Left ventricle myocardium inferior (tissue), 1 donor: Measurements from ENCODE around the gene NCOA4. TPM values are rescaled to one million over a fixed set of nuclear protein-coding genes. Genes with fewer than 3 reads are reported as not detected.

Source experiments
- DNase-seq: peaks from one replicate; pipeline ENCODE4 v3.0.0-alpha.2; 2020
- H3K27ac ChIP-seq: fragments of 200-600 bp; replicated peaks from 2 replicates; pipeline ENCODE4 v1.8.0; 2021
- H3K27me3 ChIP-seq: fragments of 200-600 bp; 2 replicates; pipeline ENCODE4 v1.8.0; 2021; ENCODE audit warnings: low read depth
- H3K36me3 ChIP-seq: fragments of 200-600 bp; 2 replicates; pipeline ENCODE4 v1.8.0; 2021
- H3K4me1 ChIP-seq: fragments of 200-600 bp; 2 replicates; pipeline ENCODE4 v1.8.0; 2021
- H3K4me3 ChIP-seq: fragments of 200-600 bp; 2 replicates; pipeline ENCODE4 v1.8.0; 2021; ENCODE audit warnings: mild to moderate bottlenecking, moderate library complexity
- H3K9me3 ChIP-seq: fragments of 200-600 bp; replicated peaks from 2 replicates; pipeline ENCODE4 v1.8.0; 2021
- CTCF ChIP-seq: fragments of 200-600 bp; IDR thresholded peaks from 2 replicates; pipeline ENCODE4 v1.8.0; 2021; ENCODE audit warnings: antibody characterized with exemption, mild to moderate bottlenecking, borderline replicate concordance
- intact Hi-C: fragments of 100-400 bp; cut with micrococcal nuclease; formaldehyde crosslinking; loops from one replicate; pipeline ENCODE4 v1.11.0; 2022
- long read RNA-seq: library from polyadenylated mRNA; unstranded; transcript quantifications from one replicate; pipeline ENCODE4 v2.0.0, GENCODE V29; 2021
- total RNA-seq: library from RNA; stranded (reverse); fragmentation: NEBNext Ultra II Directional; extraction: Animal tissue kit (Norgen Biotek cat#: 25700); gene quantifications from one replicate; pipeline ENCODE4 v1.2.1, GENCODE V29; 2021
- donor health status: DM: no; HTN: yes; CAD: no; lungs with severe emphysema.

Gene NCOA4
- total RNA-seq = 270 TPM
- long read RNA-seq, transcript NCOA4-202 (11 exons, 2,211 nt) = minor isoform, 18 of 726 reads
- long read RNA-seq, transcript NCOA4-207 (10 exons, 3,489 nt) = minor isoform, 135 of 726 reads
- long read RNA-seq, transcript NCOA4-204 (10 exons, 3,549 nt) = major isoform, 485 of 726 reads
- long read RNA-seq, partial matches to known transcripts = 37 of 726 reads
- long read RNA-seq, other reads (novel, unspliced or antisense) = 51 of 726 reads

- H3K9me3 ChIP-seq = no peaks in the 10 kb centered on the region
- peak within 1 kb of the TSS; percentile 94 for H3K4me3 ChIP-seq
- DNase-seq = peak; percentile 98
- H3K27ac ChIP-seq = peak within 1 kb of the TSS; percentile 97
- H3K27me3 ChIP-seq = no peaks in the 10 kb centered on the region
- TF ChIP-seq CTCF = peak; percentile 76
- intact Hi-C loops = no loop called here
- no peaks in the 10 kb centered on the region for H3K36me3 ChIP-seq
- H3K4me1 ChIP-seq = peaks cover 62% of the 10 kb centered on the region
Observed at GRCh38 chr10:46030091-46030937, at the start of gene NCOA4. Gene NCOA4, minus strand, starts transcription at chr10:46030623. Its CDS starts 13,943 bp downstream, at chr10:46016680.

DNA sequence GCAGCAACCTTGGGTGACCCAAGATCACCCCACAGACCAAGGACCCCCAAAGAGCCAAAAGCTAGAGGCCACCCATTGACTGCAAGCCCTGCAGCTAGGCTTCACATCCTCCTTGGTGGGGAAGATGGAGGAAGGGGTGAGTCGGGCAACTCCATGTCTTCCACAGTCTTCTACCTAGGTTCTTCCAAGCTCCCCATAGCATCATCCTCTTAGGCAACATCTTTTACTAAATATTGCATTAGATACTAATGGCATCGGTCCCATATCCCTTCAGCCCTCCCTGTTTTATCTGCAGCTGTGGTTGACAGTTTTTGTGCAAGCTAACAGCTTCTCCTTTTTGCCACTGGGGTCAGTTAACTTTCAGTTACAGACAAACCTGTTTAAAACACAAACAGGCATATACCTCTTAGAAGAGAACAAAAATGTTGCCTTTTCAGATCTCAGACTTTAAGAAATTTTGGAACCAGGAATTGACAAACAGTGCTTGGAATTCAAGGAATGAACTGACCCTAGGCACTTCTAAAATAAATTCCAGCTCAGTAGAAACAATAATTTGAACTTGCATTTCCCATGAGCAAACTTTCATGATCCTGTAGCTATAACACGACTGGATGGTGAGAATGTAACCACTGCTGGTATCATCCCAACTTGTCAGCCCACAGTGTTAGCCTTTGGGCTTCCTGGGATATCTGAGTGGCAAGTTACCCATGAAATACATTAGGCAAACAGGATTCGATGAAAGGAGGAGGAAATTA is 49.6 kb upstream of the NCOA4 start:
- H3K4me1 ChIP-seq = peaks cover 6% of the 10 kb centered on the region
- H3K27me3 ChIP-seq = no peaks in the 10 kb centered on the region
- H3K9me3 ChIP-seq = peaks cover 4% of the 10 kb centered on the region
- intact Hi-C loops = no loop called here
- H3K4me3 ChIP-seq = no peak overlapping the region
- H3K27ac ChIP-seq = no peak overlapping the region
- no peak for DNase-seq
- no peaks in the 10 kb centered on the region for H3K36me3 ChIP-seq
- TF ChIP-seq CTCF = no peak

- intact Hi-C loops = no loop called here
- H3K36me3 ChIP-seq = no peaks in the 10 kb centered on the region
- H3K27me3 ChIP-seq = no peaks in the 10 kb centered on the region
- no peak for TF ChIP-seq CTCF
- H3K27ac ChIP-seq = no peak overlapping the region
- peaks cover 6% of the 10 kb centered on the region for H3K4me1 ChIP-seq
- no peak overlapping the region for H3K4me3 ChIP-seq
- H3K9me3 ChIP-seq = peaks cover 4% of the 10 kb centered on the region
- DNase-seq = no peak
Observed at GRCh38 chr10:46077731-46078413, 47.4 kb upstream of the NCOA4 start.

GRCh38 chr10:46077141-46077554 is 46.7 kb upstream of the NCOA4 start:
- no peak for DNase-seq
- no peaks in the 10 kb centered on the region for H3K27me3 ChIP-seq
- intact Hi-C loops = no loop called here
- peaks cover 6% of the 10 kb centered on the region for H3K4me1 ChIP-seq
- no peaks in the 10 kb centered on the region for H3K9me3 ChIP-seq
- no peaks in the 10 kb centered on the region for H3K36me3 ChIP-seq
- H3K4me3 ChIP-seq = no peak overlapping the region
- no peak overlapping the region for H3K27ac ChIP-seq
- TF ChIP-seq CTCF = no peak

DNA sequence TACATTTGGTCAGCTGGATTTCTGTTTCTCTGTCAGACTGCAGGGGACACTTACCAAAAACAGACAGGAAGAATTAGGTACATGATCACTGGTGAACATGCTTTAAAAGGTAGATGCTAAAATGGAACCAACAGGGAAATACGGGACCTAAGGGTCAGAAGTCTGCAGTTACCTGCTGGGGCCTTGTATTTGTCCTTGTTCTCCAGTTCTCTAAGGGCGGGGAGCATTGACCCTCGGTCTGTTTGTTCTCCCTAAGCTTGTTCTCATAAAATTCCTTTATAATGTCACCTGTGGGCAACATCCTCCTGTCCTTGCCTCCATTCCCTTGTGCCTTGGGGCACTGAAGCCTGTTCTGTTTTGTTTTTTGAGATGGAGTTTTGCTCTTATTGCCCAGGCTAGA is 45.4 kb upstream of the NCOA4 start:
- Histone ChIP-seq H3K4me3 (no peak overlapping the region), H3K27me3 (no peaks in the 10 kb centered on the region), H3K36me3 (no peaks in the 10 kb centered on the region), H3K9me3 (no peaks in the 10 kb centered on the region), H3K27ac (no peak overlapping the region), H3K4me1 (peaks cover 6% of the 10 kb centered on the region)
- no peak for DNase-seq
- intact Hi-C loops = no loop called here
- TF ChIP-seq CTCF = no peak
